GM10266 (cell line): ENCODE data around the gene PCA3.

Source experiments
- DNase-seq: peaks from one replicate; pipeline ENCODE4 v3.0.0; 2012; ENCODE audit errors: extremely low spot score
- TF ChIP-seq, protein P1 (sequence below): IDR thresholded peaks from 2 replicates; pipeline ENCODE4 v1.5.1; 2012; ENCODE audit warnings: mild to moderate bottlenecking, low read depth; ENCODE audit not compliant: control insufficient read depth, insufficient read depth; ENCODE audit errors: missing control alignments

PCA3 gene

DNA sequence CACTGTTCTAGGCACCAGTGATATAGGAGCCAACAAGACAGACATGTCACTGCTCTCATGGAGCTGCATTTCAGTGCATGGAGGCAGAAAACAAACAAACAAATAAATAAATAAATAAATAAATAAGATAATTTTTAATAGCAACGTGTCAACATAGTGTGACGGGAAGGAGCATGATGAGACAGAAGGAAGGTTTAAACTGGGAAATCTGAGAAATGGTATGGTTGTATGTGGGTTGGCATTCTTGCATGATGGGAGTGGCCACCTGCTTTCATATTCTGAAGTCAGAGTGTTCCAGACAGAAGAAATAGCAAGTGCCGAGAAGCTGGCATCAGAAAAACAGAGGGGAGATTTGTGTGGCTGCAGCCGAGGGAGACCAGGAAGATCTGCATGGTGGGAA, at the start of gene PCA3:
Gene PCA3, plus strand, starts transcription at position 301 of the 400 bp plus-strand sequence.
- TF ChIP-seq, protein P1, sequence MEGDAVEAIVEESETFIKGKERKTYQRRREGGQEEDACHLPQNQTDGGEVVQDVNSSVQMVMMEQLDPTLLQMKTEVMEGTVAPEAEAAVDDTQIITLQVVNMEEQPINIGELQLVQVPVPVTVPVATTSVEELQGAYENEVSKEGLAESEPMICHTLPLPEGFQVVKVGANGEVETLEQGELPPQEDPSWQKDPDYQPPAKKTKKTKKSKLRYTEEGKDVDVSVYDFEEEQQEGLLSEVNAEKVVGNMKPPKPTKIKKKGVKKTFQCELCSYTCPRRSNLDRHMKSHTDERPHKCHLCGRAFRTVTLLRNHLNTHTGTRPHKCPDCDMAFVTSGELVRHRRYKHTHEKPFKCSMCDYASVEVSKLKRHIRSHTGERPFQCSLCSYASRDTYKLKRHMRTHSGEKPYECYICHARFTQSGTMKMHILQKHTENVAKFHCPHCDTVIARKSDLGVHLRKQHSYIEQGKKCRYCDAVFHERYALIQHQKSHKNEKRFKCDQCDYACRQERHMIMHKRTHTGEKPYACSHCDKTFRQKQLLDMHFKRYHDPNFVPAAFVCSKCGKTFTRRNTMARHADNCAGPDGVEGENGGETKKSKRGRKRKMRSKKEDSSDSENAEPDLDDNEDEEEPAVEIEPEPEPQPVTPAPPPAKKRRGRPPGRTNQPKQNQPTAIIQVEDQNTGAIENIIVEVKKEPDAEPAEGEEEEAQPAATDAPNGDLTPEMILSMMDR: no peak
- DNase-seq: no peak

DNA sequence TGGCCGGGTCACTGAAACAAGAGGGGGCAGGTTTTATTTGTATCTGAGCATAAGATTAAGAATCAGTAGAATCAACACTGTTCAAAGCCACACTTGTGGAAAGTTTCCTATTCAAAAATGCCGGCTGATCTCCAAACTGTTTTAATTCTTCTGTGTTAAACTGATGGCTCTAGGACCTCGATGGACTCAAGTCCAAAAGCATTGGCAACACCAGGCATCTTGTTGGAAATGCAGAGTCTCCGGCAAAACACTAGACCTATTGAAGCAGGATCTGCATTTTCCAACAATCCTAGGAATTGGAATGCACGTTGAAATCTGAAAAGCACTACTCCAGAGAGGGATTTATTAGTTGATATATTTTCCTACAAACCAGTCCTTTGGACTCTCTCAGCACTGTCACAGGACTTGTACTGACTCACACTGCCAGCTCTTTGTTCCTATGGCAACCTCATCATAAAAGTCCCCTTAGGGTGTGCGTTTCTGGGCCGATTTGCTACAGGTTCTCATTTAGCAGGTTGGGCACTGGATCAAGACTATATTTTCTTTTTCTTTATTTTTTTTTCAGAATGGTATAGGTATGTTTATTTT, 48.1 kb upstream of the PCA3 start:
- no peak for DNase-seq
- TF ChIP-seq, protein P1: no peak

DNA sequence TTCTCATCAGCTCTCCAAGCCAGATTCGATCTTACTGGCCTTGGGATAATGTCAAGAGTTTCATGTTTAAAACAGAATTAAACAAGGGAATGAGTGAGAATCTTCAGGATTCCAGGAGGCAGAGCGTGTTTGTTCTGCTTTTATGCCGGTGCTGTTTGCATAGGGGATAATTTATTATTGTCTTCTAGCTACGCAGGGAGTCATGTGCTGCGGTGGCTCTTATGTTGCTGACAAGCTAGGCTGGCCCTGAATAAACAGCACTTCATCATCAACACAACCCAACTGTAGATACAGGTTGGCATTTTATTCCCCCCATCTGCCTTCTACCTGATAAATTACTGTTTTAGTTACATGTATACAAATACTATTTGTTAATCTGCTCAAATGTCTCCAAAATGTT, 47.1 kb upstream of the PCA3 start:
- TF ChIP-seq, protein P1: no peak
- no peak for DNase-seq

DNA sequence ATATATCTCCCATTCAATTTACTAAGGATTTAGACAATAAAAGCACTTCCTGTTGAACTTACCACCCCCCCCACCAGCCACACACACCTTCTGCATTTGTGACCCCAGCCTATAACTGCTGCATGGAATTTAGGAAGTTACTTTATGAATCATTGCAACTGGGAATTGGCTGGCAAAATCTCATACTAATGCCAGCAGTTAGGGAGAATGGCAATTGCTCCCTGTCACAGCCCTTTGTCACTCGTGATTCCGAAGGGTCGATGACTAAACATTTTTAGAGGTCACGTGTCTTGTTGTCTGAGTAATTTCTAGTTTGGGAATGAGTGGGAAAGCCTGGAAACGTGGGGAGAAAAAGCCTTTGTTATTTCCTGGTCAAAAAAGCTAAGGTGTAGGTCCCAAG, 46.6 kb upstream of the PCA3 start:
- TF ChIP-seq, protein P1: no peak
- no peak for DNase-seq

DNA sequence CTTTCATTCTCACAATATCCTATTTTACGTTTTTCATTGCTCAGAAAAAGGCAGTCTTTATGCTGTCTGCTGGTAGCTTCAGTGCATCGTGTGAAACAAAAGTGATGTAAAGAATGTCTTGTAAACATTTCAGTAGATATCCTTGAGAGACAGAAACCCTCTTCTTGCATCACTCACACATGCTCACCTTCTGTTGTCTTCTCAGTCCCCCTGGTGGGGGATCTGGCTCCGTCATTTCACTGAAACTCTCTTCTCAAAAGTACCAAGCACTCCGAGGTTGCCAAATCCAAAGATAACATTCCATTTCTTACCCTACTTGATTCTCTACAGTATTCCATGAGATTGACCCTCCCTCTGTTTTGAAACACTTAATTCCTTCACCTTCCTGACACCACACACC, 46.1 kb upstream of the PCA3 start:
- TF ChIP-seq, protein P1: no peak
- DNase-seq: no peak

DNA sequence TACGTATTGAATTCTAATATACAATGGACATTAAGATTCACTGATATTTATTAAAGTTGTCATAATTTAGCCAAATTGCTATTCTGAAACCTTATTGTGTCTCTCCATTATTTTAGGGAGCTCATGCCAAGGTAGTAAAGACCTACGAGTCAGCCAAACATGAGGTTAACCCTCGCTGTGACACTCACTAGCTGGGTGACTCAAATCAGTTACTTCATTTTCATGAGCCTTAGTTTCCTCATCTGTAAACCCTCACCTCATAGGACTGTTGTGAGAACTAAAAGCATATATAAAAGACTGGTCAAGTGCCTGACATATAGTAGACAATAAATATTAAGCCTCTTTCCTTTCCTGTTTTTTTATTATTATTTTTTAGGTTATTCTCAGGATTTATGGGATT, 44.0 kb upstream of the PCA3 start:
- TF ChIP-seq, protein P1: no peak
- DNase-seq: no peak

DNA sequence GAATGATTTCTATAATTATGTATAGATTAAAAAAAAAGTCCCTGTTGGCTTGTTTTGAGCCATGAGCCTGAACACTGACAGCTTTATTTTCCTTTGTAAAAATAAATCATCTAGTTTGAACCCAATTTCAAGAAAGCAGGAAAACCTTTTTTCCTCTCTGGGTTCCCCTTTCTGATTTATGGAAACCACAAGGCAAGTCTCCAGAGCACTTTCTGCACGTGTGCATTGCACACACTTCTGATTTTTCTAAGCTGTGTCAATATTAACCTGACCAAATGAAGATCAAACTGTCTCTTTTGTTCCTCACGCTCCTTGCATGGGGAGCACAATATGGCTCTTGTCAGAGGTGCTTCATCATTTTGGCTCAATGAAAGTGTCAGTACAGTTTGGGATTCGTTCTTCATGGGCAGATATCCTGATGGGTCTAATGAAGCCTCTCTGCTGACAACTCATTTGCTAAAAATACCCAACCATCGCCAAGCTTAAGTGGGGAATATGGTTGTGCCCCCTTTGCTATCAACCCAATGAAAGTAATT, 39.2 kb upstream of the PCA3 start:
- DNase-seq: no peak
- TF ChIP-seq, protein P1: no peak
